ENCODE results near the gene STT3B.

- TF ChIP-seq, protein P1, sequence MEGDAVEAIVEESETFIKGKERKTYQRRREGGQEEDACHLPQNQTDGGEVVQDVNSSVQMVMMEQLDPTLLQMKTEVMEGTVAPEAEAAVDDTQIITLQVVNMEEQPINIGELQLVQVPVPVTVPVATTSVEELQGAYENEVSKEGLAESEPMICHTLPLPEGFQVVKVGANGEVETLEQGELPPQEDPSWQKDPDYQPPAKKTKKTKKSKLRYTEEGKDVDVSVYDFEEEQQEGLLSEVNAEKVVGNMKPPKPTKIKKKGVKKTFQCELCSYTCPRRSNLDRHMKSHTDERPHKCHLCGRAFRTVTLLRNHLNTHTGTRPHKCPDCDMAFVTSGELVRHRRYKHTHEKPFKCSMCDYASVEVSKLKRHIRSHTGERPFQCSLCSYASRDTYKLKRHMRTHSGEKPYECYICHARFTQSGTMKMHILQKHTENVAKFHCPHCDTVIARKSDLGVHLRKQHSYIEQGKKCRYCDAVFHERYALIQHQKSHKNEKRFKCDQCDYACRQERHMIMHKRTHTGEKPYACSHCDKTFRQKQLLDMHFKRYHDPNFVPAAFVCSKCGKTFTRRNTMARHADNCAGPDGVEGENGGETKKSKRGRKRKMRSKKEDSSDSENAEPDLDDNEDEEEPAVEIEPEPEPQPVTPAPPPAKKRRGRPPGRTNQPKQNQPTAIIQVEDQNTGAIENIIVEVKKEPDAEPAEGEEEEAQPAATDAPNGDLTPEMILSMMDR (IDR thresholded peaks at IDR 0.05 in 4 of 5, conservative IDR thresholded peaks at IDR 0.05 in 1 of 5): no peak
- no peak for TF ChIP-seq POLR2A (IDR thresholded peaks at IDR 0.05)
These were observed 27.2 kb upstream of the STT3B start for GRCh38 chr3:31505371-31506048.
